Peyer's patch (tissue), 4 donors: ENCODE results near the gene KCTD10. TPM values are rescaled to one million over a fixed set of nuclear protein-coding genes. Genes with fewer than 3 reads are reported as not detected.
A peak's percentile ranks its signal among the peaks of the same experiment; 100 is the strongest.

ENCODE experiments used
- DNase-seq, 3 donors: peaks; one replicate each; pipeline ENCODE4 v3.0.0-alpha.2; 2017 to 2019
- H3K27ac ChIP-seq, 4 donors: fragments of 200-600 bp; sonication (generic); one replicate each; pipeline ENCODE4 v1.5.1; 2016 to 2019
- H3K27me3 ChIP-seq, 2 donors: fragments of 200-600 bp; sonication (generic); one replicate each; pipeline ENCODE4 v1.5.1; 2019
- H3K36me3 ChIP-seq, 3 donors: fragments of 200-600 bp; sonication (generic); one replicate each; pipeline ENCODE4 v1.5.1; 2016 to 2019
- H3K4me1 ChIP-seq, 4 donors: fragments of 200-600 bp; sonication (generic); one replicate each; pipeline ENCODE4 v1.5.1; 2016 to 2019
- H3K4me3 ChIP-seq, 4 donors: fragments of 200-600 bp; sonication (generic); 1 replicate in 3 of 4; 2 replicates in 1 of 4; pipeline ENCODE4 v1.5.1; 2016 to 2019; ENCODE audit warnings: mild to moderate bottlenecking in 1 of 4
- H3K9me3 ChIP-seq, 4 donors: fragments of 200-600 bp; sonication (generic); one replicate each; pipeline ENCODE4 v1.5.1; 2016 to 2019; ENCODE audit warnings: mild to moderate bottlenecking in 1 of 4
- CTCF ChIP-seq, 6 experiments: fragments of 450-650 bp in 4 of 6; fragments of 200-600 bp in 2 of 6; sonication (generic) in 1 of 6; IDR thresholded peaks; one replicate each; pipeline ENCODE4 v1.5.1; 2017 to 2019; ENCODE audit warnings: antibody characterized with exemption in 6 of 6, mild to moderate bottlenecking in 3 of 6, moderate library complexity in 1 of 6
- POLR2A ChIP-seq, 2 donors: fragments of 450-650 bp; IDR thresholded peaks; one replicate each; pipeline ENCODE4 v1.5.1; 2017; ENCODE audit warnings: antibody characterized with exemption in 2 of 2, mild to moderate bottlenecking in 2 of 2, moderate library complexity in 2 of 2
- total RNA-seq, 4 donors: library from RNA; depleted of rRNA; stranded (reverse); fragments of >200 nt; gene quantifications; one replicate each; pipeline ENCODE4 v1.1.0, GENCODE V29; 2016

The KCTD10 gene
- total RNA-seq, 4 donors from 2014 or later = 18.4 to 53.6 (median 28.8) TPM

DNA sequence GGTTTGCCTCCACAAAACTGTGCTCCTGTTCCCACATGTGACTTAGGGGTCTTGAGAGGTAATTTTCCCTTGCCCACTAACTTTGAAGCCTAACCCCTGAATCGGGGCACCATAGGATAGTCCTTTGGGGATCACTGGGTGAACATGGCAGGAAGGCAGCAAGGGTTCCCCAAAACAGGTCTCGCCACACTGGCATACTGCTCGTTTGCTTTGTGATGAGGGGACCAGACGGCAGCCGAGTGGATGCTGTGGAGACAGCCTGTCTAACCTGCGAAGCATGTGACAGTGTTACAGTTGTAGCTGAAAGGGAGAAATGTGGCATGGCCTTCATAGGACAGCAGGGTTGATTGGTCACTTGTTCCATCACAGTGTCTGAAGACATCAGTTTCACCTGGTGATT lies 42.7 kb upstream of the KCTD10 start:
- peaks cover 0 to 83% (median 0%) of the 10 kb centered on the region in 3 donors for H3K36me3 ChIP-seq
- H3K4me1 ChIP-seq = no peaks in the 10 kb centered on the region
- no peaks in the 10 kb centered on the region for H3K9me3 ChIP-seq
- peak overlapping the region in 2 of 4 donors; percentile 36 to 40 for H3K27ac ChIP-seq
- DNase-seq = no peak
- TF ChIP-seq CTCF (IDR thresholded peaks at IDR 0.05) = no peak
- no peaks in the 10 kb centered on the region for H3K27me3 ChIP-seq
- H3K4me3 ChIP-seq = no peak overlapping the region

DNA sequence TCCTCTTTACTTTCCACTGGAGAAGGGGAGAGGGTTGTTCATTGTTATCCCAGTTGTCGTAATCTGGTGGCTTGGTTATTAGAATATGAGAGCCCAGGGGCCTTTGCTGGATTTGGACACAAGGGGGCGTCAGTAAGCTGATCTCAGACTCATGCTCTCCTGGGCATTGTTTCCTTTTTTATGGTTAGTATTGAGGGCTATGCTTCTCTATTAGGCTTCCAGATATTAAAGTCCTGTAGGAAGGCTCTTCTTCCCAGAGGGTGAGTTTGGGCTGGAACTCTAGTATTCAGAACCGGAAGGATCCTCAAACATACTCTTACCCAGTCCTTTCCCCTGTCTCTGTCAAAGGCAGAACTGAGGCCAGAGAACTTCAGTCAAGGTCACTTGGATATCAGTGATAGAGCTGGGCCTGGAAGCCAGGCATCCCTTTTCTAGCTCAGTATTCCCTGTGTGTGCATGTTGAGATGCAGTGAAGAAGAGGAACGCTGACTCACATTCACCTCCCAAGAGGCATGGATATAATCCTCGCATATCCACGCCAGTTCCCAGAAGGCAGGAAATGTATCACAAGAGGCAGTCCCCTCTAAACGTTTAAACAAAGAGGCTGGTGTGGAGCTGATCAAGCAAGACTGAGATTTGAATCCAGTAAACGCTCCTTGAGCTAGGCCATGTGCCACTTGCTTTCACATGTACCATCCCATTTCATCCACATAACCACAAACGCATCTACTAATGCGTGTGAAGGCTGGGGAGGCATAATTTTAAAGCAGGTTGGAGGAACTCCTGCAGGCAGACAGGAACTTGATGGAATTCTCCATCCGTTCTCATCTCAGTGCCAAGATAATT lies 41.9 kb upstream of the KCTD10 start:
- H3K27ac ChIP-seq = peak overlapping the region in 2 of 4 donors; percentile 36 to 40
- DNase-seq = peak; percentile 39 to 80 (median 59)
- H3K27me3 ChIP-seq = no peaks in the 10 kb centered on the region
- H3K9me3 ChIP-seq = no peaks in the 10 kb centered on the region
- H3K36me3 ChIP-seq = peaks cover 0 to 83% (median 0%) of the 10 kb centered on the region in 3 donors
- no peak overlapping the region for H3K4me3 ChIP-seq
- no peaks in the 10 kb centered on the region for H3K4me1 ChIP-seq
- TF ChIP-seq CTCF (IDR thresholded peaks at IDR 0.05) (peak; percentile 33 to 85 (median 84)), POLR2A (IDR thresholded peaks at IDR 0.05) (no peak)

GRCh38 chr12:109517619-109518018 lies 40.5 kb upstream of the KCTD10 start:
- no peak for TF ChIP-seq CTCF (IDR thresholded peaks at IDR 0.05)
- no peak for TF ChIP-seq POLR2A (IDR thresholded peaks at IDR 0.05)
- Histone ChIP-seq H3K4me3 (no peak overlapping the region), H3K4me1 (no peaks in the 10 kb centered on the region), H3K27ac (no peak overlapping the region), H3K36me3 (peaks cover 0 to 83% (median 0%) of the 10 kb centered on the region in 3 donors), H3K27me3 (no peaks in the 10 kb centered on the region), H3K9me3 (no peaks in the 10 kb centered on the region)
- no peak for DNase-seq

GRCh38 chr12:109513977-109514376 lies 36.9 kb upstream of the KCTD10 start:
- no peaks in the 10 kb centered on the region for H3K9me3 ChIP-seq
- no peaks in the 10 kb centered on the region for H3K4me1 ChIP-seq
- H3K36me3 ChIP-seq = peaks cover 0 to 92% (median 0%) of the 10 kb centered on the region in 3 donors
- H3K4me3 ChIP-seq = no peak overlapping the region
- no peak for DNase-seq
- H3K27me3 ChIP-seq = no peaks in the 10 kb centered on the region
- H3K27ac ChIP-seq = no peak overlapping the region
- no peak for TF ChIP-seq CTCF (IDR thresholded peaks at IDR 0.05)
- TF ChIP-seq POLR2A (IDR thresholded peaks at IDR 0.05) = no peak

- TF ChIP-seq POLR2A (IDR thresholded peaks at IDR 0.05) = no peak
- TF ChIP-seq CTCF (IDR thresholded peaks at IDR 0.05) = no peak
- H3K36me3 ChIP-seq = peaks cover 0 to 95% (median 0%) of the 10 kb centered on the region in 3 donors
- no peak for DNase-seq
- no peaks in the 10 kb centered on the region for H3K27me3 ChIP-seq
- no peaks in the 10 kb centered on the region for H3K9me3 ChIP-seq
- no peaks in the 10 kb centered on the region for H3K4me1 ChIP-seq
- no peak overlapping the region for H3K27ac ChIP-seq
- no peak overlapping the region for H3K4me3 ChIP-seq
Observed at GRCh38 chr12:109513051-109513450, 36.0 kb upstream of the KCTD10 start.
